ENCODE data around the gene SPAG6.

DNA sequence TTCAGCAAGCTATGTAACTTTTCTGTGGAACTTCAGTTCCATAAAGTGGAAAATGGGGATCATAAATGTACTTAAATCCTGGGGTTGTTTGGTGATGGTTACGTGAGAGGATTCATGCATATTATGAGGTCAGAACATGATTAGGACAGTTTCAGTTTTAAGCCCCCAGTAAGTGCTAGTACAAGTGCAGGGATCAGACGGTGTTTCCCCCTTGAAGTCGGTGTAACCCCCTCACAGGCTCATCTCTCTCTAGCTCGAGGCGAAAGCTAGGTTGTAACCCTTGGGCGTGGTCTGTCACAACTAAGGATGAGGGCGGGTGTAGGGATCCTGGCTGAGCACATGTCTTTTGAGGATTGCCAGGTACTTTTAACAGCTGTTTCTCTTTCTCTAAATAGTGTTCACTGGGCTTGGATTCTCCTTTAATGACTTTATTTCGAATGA lies 84.7 kb downstream of the SPAG6 start:
- TF ChIP-seq, protein P1, sequence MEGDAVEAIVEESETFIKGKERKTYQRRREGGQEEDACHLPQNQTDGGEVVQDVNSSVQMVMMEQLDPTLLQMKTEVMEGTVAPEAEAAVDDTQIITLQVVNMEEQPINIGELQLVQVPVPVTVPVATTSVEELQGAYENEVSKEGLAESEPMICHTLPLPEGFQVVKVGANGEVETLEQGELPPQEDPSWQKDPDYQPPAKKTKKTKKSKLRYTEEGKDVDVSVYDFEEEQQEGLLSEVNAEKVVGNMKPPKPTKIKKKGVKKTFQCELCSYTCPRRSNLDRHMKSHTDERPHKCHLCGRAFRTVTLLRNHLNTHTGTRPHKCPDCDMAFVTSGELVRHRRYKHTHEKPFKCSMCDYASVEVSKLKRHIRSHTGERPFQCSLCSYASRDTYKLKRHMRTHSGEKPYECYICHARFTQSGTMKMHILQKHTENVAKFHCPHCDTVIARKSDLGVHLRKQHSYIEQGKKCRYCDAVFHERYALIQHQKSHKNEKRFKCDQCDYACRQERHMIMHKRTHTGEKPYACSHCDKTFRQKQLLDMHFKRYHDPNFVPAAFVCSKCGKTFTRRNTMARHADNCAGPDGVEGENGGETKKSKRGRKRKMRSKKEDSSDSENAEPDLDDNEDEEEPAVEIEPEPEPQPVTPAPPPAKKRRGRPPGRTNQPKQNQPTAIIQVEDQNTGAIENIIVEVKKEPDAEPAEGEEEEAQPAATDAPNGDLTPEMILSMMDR (IDR thresholded peaks at IDR 0.05), result no peak
- no peak for TF ChIP-seq POLR2A (IDR thresholded peaks at IDR 0.05)
- no peak for TF ChIP-seq EP300 (IDR thresholded peaks at IDR 0.05)
- TF ChIP-seq POLR2AphosphoS5 (IDR thresholded peaks at IDR 0.05), result no peak

Data from upper lobe of left lung (tissue), 4 donors.